HG03520 (cell line): ENCODE measurements around the gene ARHGEF11.

Source experiments
- ATAC-seq: cut with Tn5 transposase; IDR thresholded peaks from one replicate; pipeline ENCODE4 v1.9.1; 2021; ENCODE audit warnings: mild to moderate bottlenecking, moderate library complexity; ENCODE audit not compliant: unreplicated experiment

ARHGEF11 gene

GRCh38 chr1:156956333-156956732, 89.2 kb downstream of the ARHGEF11 start:
- no peak for ATAC-seq

- no peak for ATAC-seq
These were observed 92.0 kb downstream of the ARHGEF11 start for GRCh38 chr1:156953571-156953970.

GRCh38 chr1:156951371-156951770, 94.2 kb downstream of the ARHGEF11 start:
- ATAC-seq = no peak

- ATAC-seq = no peak
These were observed 96.4 kb downstream of the ARHGEF11 start for GRCh38 chr1:156949127-156949526.

GRCh38 chr1:156948708-156949107, 96.8 kb downstream of the ARHGEF11 start:
- ATAC-seq = no peak

GRCh38 chr1:156947818-156948525, 97.6 kb downstream of the ARHGEF11 start:
- no peak for ATAC-seq

- ATAC-seq = no peak
These were observed 98.4 kb downstream of the ARHGEF11 start for GRCh38 chr1:156947127-156947526.

- no peak for ATAC-seq
These were observed 99.5 kb downstream of the ARHGEF11 start for GRCh38 chr1:156945881-156946661.

- ATAC-seq = no peak
These were observed 100.7 kb downstream of the ARHGEF11 start for GRCh38 chr1:156944848-156945247.

- ATAC-seq = no peak
These were observed 101.3 kb downstream of the ARHGEF11 start for GRCh38 chr1:156944268-156944667.

GRCh38 chr1:156943756-156944155, 101.8 kb downstream of the ARHGEF11 start:
- no peak for ATAC-seq

- no peak for ATAC-seq
These were observed 103.0 kb downstream of the ARHGEF11 start for GRCh38 chr1:156942576-156942975.

- ATAC-seq = no peak
These were observed 103.4 kb downstream of the ARHGEF11 start for GRCh38 chr1:156942176-156942575.

GRCh38 chr1:156941675-156942074, 103.9 kb downstream of the ARHGEF11 start:
- no peak for ATAC-seq

- no peak for ATAC-seq
These were observed 105.7 kb downstream of the ARHGEF11 start for GRCh38 chr1:156939786-156940334.

- no peak for ATAC-seq
These were observed 106.7 kb downstream of the ARHGEF11 start for GRCh38 chr1:156938813-156939212.

GRCh38 chr1:156937883-156938282, 107.7 kb downstream of the ARHGEF11 start:
- ATAC-seq = no peak

GRCh38 chr1:156936721-156937220, 108.8 kb downstream of the ARHGEF11 start:
- ATAC-seq = no peak

- no peak for ATAC-seq
These were observed 109.4 kb downstream of the ARHGEF11 start for GRCh38 chr1:156936191-156936590.

- ATAC-seq = no peak
These were observed 109.9 kb downstream of the ARHGEF11 start for GRCh38 chr1:156935505-156936128.

- no peak for ATAC-seq
These were observed 112.4 kb downstream of the ARHGEF11 start for GRCh38 chr1:156933136-156933535.
